ENCODE measurements around the gene PPP1R14B. TPM values are rescaled to one million over a fixed set of nuclear protein-coding genes. Genes with fewer than 3 reads are reported as not detected.

The PPP1R14B gene
- total and polyA plus RNA-seq, 2 of the 13 experiments (the other 11 are each of a cell fraction or from before 2014, with no cell fraction given) = 110 to 148 TPM

GRCh38 chr11:64269540-64270220 is 22.9 kb upstream of the PPP1R14B start (continued):
- TF ChIP-seq, protein P1, sequence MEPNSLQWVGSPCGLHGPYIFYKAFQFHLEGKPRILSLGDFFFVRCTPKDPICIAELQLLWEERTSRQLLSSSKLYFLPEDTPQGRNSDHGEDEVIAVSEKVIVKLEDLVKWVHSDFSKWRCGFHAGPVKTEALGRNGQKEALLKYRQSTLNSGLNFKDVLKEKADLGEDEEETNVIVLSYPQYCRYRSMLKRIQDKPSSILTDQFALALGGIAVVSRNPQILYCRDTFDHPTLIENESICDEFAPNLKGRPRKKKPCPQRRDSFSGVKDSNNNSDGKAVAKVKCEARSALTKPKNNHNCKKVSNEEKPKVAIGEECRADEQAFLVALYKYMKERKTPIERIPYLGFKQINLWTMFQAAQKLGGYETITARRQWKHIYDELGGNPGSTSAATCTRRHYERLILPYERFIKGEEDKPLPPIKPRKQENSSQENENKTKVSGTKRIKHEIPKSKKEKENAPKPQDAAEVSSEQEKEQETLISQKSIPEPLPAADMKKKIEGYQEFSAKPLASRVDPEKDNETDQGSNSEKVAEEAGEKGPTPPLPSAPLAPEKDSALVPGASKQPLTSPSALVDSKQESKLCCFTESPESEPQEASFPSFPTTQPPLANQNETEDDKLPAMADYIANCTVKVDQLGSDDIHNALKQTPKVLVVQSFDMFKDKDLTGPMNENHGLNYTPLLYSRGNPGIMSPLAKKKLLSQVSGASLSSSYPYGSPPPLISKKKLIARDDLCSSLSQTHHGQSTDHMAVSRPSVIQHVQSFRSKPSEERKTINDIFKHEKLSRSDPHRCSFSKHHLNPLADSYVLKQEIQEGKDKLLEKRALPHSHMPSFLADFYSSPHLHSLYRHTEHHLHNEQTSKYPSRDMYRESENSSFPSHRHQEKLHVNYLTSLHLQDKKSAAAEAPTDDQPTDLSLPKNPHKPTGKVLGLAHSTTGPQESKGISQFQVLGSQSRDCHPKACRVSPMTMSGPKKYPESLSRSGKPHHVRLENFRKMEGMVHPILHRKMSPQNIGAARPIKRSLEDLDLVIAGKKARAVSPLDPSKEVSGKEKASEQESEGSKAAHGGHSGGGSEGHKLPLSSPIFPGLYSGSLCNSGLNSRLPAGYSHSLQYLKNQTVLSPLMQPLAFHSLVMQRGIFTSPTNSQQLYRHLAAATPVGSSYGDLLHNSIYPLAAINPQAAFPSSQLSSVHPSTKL (CRISPR knock-in tag; IDR thresholded peaks at IDR 0.05) = no peak; the same call in none of the 2 replicates
- TF ChIP-seq FOXM1 (CRISPR knock-in tag; IDR thresholded peaks at IDR 0.05) (no peak), NR3C1 (CRISPR knock-in tag; IDR thresholded peaks at IDR 0.05) (no peak), PBX2 (CRISPR knock-in tag; IDR thresholded peaks at IDR 0.05) (no peak), ATF1 (CRISPR knock-in tag; IDR thresholded peaks at IDR 0.05) (peak; percentile 42), ZNF782 (CRISPR knock-in tag; IDR thresholded peaks at IDR 0.05; ENCODE audit: borderline replicate concordance) (peak; percentile 43; the same call in 1 of the 2 replicates), ZNF768 (CRISPR knock-in tag; IDR thresholded peaks at IDR 0.05) (peak; percentile 7; the same call in 1 of the 2 replicates), ZNF484 (CRISPR knock-in tag; IDR thresholded peaks at IDR 0.05; ENCODE audit: borderline replicate concordance, low read depth) (no peak), ZNF282 (IDR thresholded peaks at IDR 0.05; ENCODE audit: partially characterized antibody) (no peak), ZNF430 (CRISPR knock-in tag; IDR thresholded peaks at IDR 0.05) (no peak)

Measured in HepG2 (cell line).